Measurements from ENCODE around the gene MEIS1.

MEIS1 gene

GRCh38 chr2:66445076-66445924 is 10.4 kb downstream of the MEIS1 start:
- no peak for DNase-seq

GRCh38 chr2:66445925-66446871 is 11.3 kb downstream of the MEIS1 start:
- DNase-seq, result no peak

GRCh38 chr2:66446941-66447340 is 12.0 kb downstream of the MEIS1 start:
- DNase-seq, result no peak

- DNase-seq, result no peak
These were observed 12.8 kb downstream of the MEIS1 start for GRCh38 chr2:66447677-66448076.

GRCh38 chr2:66448136-66448991 is 13.4 kb downstream of the MEIS1 start:
- no peak for DNase-seq

- DNase-seq, result no peak
These were observed 17.3 kb downstream of the MEIS1 start for GRCh38 chr2:66452214-66452613.

GRCh38 chr2:66452917-66453316 is 18.0 kb downstream of the MEIS1 start:
- no peak for DNase-seq

- DNase-seq, result no peak
These were observed 20.6 kb downstream of the MEIS1 start for GRCh38 chr2:66455490-66455889.

GRCh38 chr2:66456183-66457041 is 21.5 kb downstream of the MEIS1 start:
- no peak for DNase-seq

GRCh38 chr2:66457545-66457944 is 22.6 kb downstream of the MEIS1 start:
- no peak for DNase-seq

GRCh38 chr2:66460031-66460430 is 25.1 kb downstream of the MEIS1 start:
- no peak for DNase-seq

GRCh38 chr2:66461001-66461663 is 26.2 kb downstream of the MEIS1 start:
- no peak for DNase-seq

GRCh38 chr2:66461664-66462500 is 27.0 kb downstream of the MEIS1 start:
- DNase-seq, result no peak

- no peak for DNase-seq
These were observed 27.5 kb downstream of the MEIS1 start for GRCh38 chr2:66462501-66462825.

- no peak for DNase-seq
These were observed 28.4 kb downstream of the MEIS1 start for GRCh38 chr2:66463206-66463755.

- DNase-seq, result no peak
These were observed 30.2 kb downstream of the MEIS1 start for GRCh38 chr2:66464930-66465637.

- DNase-seq, result no peak
These were observed 31.5 kb downstream of the MEIS1 start for GRCh38 chr2:66466433-66466832.

- no peak for DNase-seq
These were observed 32.8 kb downstream of the MEIS1 start for GRCh38 chr2:66467718-66468117.

- DNase-seq, result no peak
These were observed 34.4 kb downstream of the MEIS1 start for GRCh38 chr2:66469214-66469902.

Measured in activated CD4-positive, alpha-beta T cell treated with anti-CD3 and anti-CD28 coated beads for 48 hours (primary cell).